AG04449 (cell line): ENCODE data around the gene STK38.

Source experiments
- CTCF ChIA-PET: fragments of 350-600 bp; formaldehyde crosslinking; extraction: SDS; loops from one replicate; lab custom pipeline; 2021; ENCODE audit warnings: antibody characterized with exemption; lab: Yijun Ruan, JAX
- POLR2A ChIA-PET: fragments of 400-600, 350-600 bp; formaldehyde crosslinking; extraction: SDS; loops from one replicate; lab custom pipeline; 2020; ENCODE audit warnings: antibody characterized with exemption, inconsistent platforms; lab: Yijun Ruan, JAX
- DNase-seq: peaks from one replicate; pipeline ENCODE4 v3.0.0-alpha.2; 2010; ENCODE audit warnings: low read depth, low spot score
- H3K4me3 ChIP-seq: 2 replicates; pipeline ENCODE4 v1.5.1; 2011; ENCODE audit warnings: low read depth, mild to moderate bottlenecking, control low read depth, low read length
- TF ChIP-seq, protein P1 (sequence below): IDR thresholded peaks from one replicate; pipeline ENCODE4 v1.5.1; 2011; ENCODE audit warnings: mild to moderate bottlenecking, moderate library complexity, low read length, control low read depth, inconsistent platforms; ENCODE audit not compliant: insufficient read depth; ENCODE audit errors: missing control alignments

STK38 gene

DNA sequence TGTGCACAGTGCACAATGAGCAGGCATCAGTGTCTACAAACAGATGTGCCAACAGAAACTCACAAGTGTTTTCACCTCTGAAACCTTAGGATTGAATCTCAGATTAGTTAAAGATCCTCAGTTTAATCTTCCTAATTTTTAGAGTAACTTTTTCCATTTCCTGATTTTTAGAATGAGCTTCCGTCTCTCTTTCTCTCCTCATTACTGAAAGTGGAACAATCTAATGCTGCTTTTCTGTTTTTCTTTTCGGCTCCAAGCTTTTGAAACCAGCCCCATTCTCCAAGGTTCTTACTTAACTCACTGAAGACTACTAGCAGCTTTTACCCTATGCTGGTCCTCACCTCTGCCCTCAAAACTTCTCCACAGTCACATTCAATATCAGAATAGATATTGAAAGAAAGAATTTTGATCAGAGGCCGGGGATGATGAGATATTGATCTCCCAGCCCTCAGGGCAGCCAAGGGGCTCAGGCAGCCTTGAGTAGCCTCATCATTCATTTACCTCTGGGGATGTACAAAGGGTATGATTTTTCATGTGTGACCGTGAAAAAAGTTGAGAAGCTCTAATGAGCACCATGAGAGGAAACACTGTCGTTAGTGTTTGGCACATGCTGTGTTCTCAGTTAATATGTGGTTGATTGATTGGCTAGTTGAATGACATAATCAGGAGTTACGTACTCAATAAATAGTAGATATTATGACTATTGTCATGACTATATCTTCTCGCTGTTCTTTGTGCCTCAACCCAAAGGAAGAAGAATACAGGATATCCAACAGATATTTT lies 11.9 kb upstream of the STK38 start:
- ChIA-PET POLR2A (no interaction called here), CTCF (no interaction called here)
- TF ChIP-seq, protein P1, sequence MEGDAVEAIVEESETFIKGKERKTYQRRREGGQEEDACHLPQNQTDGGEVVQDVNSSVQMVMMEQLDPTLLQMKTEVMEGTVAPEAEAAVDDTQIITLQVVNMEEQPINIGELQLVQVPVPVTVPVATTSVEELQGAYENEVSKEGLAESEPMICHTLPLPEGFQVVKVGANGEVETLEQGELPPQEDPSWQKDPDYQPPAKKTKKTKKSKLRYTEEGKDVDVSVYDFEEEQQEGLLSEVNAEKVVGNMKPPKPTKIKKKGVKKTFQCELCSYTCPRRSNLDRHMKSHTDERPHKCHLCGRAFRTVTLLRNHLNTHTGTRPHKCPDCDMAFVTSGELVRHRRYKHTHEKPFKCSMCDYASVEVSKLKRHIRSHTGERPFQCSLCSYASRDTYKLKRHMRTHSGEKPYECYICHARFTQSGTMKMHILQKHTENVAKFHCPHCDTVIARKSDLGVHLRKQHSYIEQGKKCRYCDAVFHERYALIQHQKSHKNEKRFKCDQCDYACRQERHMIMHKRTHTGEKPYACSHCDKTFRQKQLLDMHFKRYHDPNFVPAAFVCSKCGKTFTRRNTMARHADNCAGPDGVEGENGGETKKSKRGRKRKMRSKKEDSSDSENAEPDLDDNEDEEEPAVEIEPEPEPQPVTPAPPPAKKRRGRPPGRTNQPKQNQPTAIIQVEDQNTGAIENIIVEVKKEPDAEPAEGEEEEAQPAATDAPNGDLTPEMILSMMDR = no peak
- H3K4me3 ChIP-seq = no peak overlapping the region
- no peak for DNase-seq

DNA sequence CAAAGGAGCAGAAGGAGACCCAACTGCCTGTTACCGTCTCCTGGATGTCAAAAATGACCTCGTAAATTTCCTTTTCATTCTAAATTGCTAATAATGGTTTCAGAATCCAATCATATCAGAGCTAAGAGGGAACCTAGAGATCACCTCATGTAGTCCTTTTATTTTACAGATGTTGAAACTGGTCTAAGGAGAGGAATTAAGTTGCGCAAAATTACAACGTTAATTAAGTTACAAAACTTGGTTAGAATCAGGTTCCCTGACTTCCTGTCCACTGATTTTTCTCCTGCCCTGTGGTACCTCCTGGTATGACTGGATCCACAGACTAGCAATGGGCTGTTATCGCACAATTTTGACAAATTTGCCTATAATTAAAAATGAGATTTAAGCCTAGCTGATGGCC lies 9.0 kb upstream of the STK38 start:
- TF ChIP-seq, protein P1 = no peak
- POLR2A ChIA-PET = interaction anchor here (0.7 kb wide), 1 partner anchor 44 kb away, joined by 3 read pairs; no protein-coding TSS in a partner anchor
- CTCF ChIA-PET = interaction anchor here (0.6 kb wide), 1 partner anchor 204 kb away, joined by 3 read pairs; no protein-coding TSS in a partner anchor
- DNase-seq = no peak
- no peak overlapping the region for H3K4me3 ChIP-seq

DNA sequence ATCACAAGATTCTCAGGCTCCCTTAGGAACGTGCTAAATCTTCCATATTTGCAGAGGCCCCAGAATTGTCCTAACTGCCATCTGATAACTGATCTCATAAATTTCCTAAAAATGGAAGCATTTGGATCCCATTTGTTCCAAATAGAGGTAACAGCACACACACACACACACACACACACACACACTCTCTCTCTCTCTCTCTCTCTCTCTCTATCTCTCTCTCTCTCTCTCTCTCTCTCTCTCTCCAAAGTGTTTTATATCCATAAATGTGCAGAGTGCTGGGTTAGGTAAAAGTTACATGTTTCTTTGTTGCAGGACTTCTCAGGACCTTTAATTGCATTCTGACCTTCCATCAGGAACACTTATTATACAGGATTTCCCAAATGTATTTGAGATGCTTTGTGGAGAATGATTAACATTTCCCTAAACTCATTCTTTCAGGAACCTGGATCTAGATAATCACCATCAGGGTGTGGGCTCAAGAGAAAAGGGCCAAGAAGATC lies 8.5 kb upstream of the STK38 start:
- ChIA-PET POLR2A (interaction anchor here (0.7 kb wide), 1 partner anchor 42 kb away, joined by 3 read pairs; no protein-coding TSS in a partner anchor), CTCF (interaction anchor here (0.6 kb wide), 1 partner anchor 205 kb away, joined by 3 read pairs; no protein-coding TSS in a partner anchor)
- TF ChIP-seq, protein P1 = no peak
- no peak overlapping the region for H3K4me3 ChIP-seq
- no peak for DNase-seq

DNA sequence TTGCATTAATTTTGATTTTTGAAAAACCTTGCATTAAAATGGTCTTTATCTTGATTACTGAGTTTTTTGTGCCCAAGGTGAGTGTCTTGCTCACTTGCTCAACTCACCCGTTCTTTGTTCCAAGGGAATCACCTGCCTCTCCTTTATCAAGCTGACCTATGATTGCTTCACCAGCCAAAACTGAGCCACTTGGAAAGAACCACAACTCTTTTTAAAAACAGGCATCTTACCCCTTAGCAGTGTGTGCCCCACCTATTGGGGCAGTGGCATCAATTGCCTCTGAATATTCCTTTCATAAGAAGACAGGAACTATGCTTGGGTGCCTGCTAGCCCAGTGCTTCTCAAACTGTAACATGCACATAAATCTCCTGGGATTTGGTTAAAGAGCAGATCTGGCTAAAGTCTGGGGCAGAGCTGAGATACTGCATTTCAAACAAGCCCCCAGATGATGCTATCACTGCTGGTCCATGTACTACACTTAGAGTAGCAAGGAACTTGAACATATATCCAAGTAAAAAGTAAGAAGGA lies 3.3 kb upstream of the STK38 start:
- ChIA-PET CTCF (no interaction called here), POLR2A (no interaction called here)
- H3K4me3 ChIP-seq = no peak overlapping the region
- no peak for DNase-seq
- TF ChIP-seq, protein P1 = no peak

DNA sequence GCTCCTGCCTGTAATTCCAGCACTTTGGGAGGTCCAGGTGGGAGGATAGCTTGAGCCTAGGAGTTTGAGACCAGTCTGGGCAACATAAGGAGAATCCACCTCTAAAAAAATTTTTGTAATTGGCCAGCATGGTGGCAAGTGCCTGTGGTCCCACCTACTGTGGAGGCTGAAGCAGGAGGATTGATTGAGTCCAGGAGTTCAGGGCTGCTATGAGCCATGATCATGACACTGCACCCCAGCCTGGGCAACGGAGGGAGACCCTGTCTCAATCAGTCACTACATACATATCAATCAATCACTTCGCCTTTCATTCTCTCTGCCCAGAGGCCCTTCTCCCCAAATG lies 1.1 kb upstream of the STK38 start:
- TF ChIP-seq, protein P1 = no peak
- ChIA-PET CTCF (interaction anchor here (0.7 to 1.0 kb wide), 2 partner anchors 17 to 176 kb away, joined by 3 to 4 read pairs; no protein-coding TSS in a partner anchor), POLR2A (interaction anchor here (0.6 kb wide), 1 partner anchor 48 kb away, joined by 4 read pairs; no protein-coding TSS in a partner anchor)
- no peak overlapping the region for H3K4me3 ChIP-seq
- no peak for DNase-seq
